CD4-positive, alpha-beta T cell treated with Interleukin-12 subunit alpha and Interleukin-12 subunit beta, for 1 hour (primary cell): ENCODE measurements around the gene RNF103.
"Not testable (repeated sequence)": the region's sequence is repeated elsewhere in the genome, so short reads cannot be mapped to it uniquely, and the experiment has no call there.

Experiments
- DNase-seq: peaks from one replicate; pipeline ENCODE4 v3.0.0-alpha.2; 2020

The RNF103 gene

DNA sequence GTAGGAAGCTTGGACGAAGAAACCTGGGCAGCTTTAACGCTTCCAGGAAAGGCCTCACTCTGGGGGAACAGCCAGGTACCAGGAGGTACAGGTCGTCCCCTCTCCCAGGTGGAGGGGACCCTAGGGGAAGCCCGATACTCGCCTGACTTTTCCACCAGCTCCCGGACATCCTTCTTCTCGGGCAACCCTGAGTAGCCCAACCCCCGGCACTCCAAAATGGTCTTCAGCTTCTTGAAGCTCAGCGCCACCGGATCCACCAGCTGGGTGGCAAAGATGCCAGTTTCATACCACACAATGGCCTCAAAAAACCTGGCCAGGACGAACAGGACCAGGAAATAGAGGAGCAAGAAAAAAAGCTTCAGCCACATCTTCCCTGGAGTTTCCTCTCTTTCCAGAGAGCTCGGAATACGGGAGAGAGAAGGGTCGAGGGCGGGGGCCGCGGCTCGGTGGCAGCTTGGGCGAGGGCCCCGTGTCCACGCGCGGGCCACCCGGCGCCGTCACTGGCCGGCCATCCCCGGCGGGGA is 1.1 kb downstream of the RNF103 start:
- DNase-seq, result peak; percentile 29

DNA sequence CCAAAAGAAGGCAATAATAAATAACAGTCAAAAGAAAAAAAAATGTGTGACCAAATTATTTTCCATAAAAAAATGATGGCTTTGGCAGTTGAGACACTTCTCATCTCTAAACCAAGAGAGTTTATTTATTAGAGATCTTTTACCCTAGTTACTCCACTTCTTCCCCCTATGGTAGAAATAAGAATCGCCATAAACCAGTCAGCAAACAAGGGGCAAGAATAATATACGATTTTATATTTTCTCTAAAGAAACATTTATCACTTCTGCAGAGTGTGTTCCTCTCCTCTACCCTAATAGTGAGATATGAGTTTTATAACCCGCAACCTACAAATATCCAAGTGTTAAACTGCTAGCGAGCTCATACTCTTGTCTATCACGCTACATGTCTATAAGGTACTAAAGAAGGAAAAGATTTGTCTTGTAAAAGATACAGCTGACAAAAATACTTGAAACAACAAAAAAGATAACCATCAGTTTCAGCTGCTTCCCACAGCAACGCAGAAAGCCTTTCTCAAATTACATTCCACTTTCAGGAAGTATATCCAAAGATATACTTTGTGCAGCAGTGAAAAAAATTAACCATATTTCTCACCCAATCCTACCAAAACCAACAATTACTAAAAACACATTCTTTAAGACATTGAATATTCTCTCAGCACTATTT is 2.3 kb downstream of the RNF103 start:
- DNase-seq, result no peak

DNA sequence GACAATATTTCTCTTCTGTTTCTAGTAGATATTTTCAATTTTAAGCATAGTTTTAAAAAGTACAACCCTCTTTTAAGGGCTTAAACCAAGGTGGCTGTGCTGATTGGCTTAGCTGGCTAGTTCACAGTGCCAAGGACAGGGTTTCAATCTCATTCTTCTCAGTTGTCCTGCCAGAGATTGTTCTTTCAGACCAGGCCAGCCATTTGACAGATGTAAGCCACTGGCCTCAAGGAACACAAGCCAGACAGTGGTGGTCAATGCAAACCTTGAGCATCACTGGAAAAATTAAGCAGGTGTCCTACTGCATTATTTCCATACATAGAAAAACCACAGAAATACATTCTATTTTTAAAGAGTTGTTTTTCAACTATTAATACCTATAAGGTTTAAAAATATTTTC is 5.9 kb downstream of the RNF103 start:
- no peak for DNase-seq

DNA sequence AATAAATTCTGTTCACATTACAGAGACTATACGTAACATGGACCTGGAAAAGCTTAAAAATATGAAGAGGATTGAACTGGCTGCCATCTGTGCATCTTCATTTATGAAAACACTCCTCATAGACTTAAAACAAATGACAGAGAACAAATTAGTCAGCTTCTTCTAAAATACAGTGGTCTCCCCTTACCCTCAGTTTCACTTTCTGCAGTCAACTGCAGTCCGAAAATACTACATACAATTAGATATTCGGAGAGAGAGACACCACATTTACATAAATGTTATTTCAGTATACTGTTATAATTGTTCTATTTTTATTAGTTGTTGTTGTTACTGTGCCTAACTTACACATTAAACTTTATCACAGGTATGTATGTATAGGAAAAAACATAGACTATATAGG is 6.5 kb downstream of the RNF103 start:
- DNase-seq, result no peak

DNA sequence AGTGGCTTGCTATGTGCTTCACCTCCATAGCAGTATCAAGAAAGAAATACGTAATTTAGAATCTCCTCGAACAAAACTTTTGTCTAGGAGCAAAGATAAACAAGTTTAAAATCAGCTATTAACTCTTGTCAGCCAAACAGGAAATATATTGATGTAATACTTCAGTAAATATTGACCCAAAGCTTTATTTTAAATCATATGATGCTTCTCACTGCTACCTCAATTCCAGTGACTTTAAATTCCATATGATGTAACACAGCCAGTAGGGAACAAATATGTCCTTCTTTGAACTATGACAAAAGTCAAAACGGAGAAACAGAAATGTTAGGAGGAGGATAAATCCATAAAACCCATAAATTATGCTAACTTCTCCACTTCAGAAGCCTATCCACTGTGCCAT is 7.2 kb downstream of the RNF103 start:
- DNase-seq, result no peak

DNA sequence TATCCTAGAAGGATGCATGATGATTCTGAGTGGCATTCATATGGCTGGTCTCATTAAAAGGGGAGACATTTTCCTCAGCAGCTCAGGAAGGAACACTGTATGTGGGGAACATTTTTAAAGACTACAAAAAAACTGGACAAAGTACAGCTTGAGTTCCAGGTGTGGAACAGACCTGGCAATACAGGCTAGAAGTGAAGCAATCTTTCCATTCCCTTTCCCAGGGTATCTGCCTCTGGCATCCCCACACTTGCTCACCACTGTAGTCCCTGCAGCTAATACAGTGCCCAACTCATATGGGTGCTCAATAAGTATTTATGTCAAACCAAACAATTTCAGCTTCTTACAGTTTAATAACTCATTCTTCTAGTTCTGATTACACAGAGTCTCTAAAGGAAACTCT is 8.1 kb downstream of the RNF103 start:
- no peak for DNase-seq

DNA sequence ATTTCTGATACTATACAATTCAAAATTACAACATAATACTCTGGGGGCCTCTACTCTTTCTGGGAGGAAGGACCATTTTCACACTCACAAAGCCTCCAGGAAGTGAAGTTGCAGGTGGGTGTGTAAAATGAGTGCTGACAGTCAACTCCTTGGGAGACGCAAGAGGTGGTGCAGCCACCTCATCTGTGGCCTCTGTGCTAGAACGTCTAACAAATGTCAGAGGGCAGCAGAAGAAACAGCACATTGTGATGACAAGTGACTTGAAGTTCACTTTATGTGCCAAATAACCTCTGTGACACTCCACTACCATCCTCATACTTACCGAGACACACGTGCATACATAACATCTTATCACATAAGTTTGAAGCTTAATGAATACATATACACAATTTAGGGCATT is 10.2 kb downstream of the RNF103 start:
- no peak for DNase-seq

DNA sequence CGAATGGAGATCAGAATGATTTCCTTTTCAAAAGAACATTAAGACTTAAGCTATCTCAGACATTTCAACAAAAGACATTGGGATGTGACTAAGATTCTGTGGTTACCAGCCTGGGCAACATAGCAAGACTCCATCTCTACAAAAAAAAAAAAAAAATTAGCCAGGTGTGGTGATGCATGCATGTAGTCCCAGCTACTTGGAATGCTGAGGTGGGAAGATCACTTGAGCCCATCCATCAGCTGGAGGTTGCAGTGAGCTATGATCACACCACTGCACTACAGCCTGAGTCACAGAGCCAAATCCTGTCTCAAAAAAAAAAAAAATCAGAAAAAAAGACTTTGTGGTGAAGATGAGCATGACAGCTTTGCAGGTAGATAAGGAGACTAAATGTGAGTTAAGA is 12.8 kb downstream of the RNF103 start:
- DNase-seq, result no peak

DNA sequence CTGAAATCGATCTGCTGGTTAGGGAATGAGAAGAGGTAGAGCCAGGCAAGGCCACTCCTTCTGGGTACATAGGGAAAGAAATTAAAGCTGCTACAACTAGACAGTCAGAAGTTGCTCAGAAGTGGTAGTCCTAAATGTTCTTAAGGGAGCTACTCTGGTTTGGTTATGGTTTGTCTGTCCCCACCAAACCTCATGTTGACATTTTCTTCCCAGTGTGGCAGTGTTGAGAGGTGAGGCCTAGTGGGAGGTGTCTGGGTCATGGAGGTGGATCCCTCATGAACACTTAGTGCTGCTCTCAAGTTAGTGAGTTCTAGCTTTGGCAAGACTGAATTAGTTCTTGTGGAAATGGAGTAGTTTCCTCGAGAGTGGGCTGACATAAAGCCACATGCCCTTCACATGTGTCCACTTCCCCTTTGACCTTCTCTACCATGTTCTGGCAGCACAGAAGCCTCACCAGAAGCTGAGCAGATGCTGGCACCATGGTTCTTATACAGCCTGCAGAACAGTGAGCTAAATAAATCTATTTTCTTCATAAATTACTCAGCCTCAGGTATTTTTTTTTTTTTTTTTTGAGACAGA is 14.7 kb downstream of the RNF103 start:
- no peak for DNase-seq

DNA sequence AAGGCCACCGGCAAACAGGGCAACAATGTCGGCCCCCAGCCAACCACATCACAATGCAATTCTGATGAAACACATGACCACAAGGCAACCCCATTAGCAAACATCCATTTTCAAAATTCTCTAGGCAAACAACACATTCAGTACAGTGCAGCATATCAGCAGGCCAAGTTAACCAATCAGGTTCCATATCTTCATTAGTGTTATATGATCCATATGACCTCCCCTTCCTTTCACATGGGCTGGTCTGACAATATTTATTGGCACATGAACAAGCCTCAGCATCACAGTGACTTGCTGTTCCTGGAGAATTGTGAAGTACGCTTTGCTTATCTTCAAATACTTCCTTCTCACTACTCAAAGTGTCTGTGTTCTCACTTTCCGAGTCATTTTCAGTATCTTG is 19.8 kb downstream of the RNF103 start:
- DNase-seq, result no peak

DNA sequence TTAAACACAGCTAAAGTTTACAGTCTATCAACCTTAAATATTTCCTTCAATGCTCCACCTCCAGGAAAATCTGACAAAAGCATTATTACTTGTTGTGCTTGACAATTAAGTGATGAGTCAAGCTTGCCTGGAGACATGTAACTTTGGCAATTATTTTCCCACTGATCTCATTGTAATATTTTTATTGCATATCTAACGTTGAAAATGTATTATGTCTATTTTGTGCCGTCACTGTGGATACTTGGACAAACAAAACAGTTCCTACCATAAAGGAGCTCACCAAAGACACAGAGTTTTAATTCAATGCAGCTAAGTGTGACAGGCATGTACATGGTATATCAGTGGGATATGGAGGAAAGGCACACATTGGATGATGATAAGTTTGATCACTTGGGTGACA is 24.7 kb downstream of the RNF103 start:
- no peak for DNase-seq

DNA sequence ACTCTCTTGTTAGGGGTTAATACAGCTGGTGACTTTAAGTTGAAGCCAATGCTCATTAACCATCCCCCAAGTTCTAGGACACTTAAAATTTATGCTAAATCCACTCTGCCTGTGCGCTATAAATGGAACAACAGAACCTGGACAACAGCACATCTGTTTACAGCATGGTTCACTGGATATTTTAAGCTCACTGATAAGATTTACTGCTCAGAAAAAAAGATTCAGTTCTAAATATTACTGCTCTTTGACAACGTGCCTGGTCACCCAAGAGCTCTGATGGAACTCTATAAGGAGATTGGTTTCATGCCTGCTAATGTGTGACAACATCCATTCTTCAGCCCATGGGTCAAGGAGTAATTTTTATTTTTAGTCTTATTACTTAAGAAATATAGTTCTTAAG is 27.5 kb downstream of the RNF103 start:
- no peak for DNase-seq

DNA sequence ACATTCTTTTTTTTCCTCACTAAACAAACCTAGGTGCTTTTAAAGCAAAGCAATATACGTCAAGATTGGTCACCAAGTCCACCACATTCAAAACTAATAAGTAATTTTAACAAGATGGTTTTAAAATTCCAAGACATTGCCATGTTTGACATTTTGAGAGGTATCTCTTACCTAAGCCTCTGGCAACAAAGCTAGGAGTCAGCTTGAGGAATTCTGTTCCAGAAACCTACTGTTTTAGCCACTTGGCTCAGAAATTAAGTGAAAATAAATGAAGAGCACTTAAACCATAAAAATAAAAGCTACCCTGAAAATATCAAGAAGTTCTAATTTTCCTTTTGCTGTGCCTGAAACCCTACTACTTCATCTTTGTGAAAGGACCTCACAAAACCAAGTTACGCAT is 30.4 kb downstream of the RNF103 start:
- DNase-seq, result no peak

DNA sequence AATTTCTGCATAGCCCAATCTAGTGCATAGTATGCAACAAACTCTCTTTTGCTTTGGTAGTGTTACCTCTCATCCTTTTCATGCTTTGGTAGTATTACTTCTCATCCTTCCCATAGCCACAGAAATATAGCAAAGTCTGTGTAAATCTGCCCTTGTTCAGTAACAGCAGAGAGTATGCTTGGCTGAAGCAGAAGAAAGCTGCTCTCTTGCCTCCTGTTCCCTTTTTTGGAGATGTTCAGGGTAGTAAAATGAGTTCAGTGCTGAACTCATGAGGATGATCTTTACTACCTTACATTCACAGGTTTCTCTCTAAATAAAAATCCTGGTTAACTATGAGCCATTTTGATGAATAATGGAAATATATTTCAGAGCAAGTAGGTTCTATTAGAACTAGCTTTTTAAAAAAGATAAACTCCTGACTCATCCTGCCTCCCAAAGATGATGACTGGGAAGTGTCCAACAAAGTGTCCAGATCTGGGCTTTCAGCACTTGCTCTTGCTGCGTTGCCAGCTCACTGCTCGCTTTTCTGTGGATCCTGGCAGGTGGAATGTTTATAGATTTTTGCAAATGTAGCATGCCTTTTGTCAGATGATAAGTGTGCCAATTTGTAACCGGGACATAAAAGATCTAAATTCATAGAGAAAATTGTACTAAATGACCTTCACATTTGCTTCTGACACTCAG is 31.0 kb downstream of the RNF103 start:
- DNase-seq, result no peak

DNA sequence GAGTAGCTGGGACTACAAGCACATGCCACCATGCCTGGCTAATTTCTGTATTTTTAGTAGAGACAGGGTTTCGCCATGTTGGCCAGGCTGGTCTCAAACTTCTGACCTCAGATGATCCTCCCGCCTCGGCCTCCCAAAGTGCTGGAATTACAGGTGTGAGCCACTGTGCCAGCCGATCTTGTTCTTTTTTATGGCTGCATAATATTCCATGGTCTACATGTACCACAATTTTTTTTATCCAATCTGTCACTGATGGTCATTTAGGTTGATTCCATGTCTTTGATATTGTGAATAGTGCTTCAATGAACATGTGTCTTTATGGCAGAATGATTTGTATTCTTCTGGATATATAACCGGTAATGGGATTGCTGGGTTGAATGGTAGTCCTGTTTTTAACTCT is 34.0 kb downstream of the RNF103 start:
- DNase-seq, result not testable (repeated sequence)

DNA sequence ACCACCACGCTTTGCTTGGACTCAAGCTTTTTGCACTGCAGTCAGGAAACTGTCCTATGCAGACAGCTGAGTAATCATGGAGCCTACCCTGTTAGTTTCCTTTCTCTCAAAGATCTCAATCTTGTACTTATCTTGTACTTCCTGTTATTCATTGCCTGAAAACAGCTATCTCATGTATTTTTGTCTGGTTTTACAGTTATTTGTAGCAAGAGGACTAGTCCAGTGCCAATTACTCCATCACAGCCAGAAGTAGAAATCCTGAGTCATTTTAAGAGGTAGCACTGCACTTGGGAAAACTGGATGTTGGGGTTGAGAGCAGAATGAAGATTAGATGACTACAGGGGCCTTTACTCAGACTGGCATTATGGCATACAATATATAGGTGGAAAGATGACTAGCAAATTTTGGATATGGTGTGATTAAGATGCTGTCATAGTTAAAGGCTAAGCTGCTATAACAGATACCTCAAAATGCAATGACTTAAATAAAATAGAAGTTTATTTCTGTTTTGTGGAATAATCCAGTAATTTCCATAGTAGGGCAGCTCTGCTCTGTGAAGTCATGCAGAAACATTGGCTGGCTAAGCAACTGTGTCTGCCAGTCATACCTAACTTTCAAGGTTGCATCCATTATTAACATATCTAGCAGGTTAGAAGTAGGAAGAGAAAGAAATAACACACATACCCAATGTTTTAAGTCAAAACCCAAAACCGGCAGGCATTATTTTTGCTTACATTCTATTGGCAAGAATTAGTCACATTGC is 39.3 kb downstream of the RNF103 start:
- peak; percentile 40 for DNase-seq

DNA sequence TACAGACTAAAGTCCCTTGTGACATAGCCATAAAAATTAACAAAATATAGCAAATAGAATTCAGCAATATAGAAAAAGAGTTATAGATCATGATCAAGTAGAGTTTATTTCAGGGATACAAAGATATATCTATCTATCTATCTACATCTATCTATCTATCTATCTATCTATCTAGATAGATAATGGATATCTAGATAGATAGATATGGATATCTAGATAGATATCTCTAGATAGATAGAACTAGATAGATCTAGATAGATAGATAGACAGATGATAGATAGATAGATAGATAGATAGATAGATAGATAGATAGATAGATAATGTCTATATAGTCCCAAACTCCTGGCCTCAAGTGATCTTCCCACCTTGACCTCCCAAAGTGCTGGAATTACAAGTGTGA is 43.1 kb downstream of the RNF103 start:
- DNase-seq, result no peak

DNA sequence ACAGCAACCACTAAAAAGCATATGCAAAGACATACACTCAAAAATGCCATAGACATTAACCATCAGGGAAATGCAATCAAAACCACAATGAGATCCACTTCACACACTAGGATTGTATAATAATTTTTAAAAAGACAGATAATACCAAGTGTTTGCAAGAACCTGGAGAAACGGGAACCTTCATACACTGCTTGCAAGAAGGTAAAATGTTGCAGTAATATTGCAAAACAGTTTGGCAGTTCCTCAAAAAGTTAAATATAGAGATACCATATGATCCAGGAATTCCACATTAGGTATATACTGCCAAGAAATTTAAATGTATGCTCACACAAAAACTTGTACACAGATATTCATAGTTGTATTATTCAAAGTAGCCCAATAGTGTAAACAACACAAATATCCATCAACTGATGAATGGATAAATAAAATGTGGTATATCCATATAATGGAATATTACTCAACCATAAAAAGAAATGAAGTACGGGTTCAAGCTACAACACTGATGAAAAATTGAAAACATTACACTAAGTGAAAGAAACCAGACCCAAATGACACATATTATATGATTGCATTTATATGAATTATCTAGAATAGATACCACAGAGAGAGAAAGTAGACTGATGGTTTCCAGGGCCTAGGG is 45.7 kb downstream of the RNF103 start:
- no peak for DNase-seq

DNA sequence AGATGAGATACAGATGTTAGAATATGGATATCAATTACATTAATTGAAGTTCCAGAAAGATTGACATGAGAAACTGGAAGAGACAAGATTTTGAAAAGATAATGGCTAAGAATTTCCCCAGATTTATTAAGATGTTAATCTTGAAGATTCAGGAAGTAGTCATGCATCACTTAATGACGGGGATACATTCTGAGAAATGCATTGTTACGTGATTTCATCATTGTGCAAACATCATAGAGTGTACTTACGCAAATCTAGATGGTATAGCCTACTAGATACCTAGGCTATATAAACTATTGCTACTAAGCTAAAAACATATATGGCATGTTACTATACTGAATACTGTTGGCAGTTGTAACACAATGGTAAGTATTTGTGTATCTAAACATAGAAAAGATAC is 53.6 kb downstream of the RNF103 start:
- no peak for DNase-seq

DNA sequence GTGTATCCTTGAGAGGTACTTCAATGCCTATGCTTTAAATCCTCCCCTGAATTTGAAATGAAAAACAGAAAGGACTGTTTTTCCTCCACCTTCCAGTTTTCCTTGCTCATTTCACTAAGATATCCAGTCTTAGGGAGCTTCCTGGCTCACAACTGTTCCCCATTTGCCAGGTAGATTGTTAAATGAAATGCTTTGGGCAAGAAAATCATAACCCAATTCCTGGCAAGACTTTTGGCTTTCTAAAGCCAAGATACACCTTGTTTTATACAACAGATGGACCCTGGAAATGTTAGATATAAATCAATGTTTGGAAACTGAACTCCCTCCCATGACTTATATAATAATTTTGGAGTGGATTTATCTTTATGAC is 56.9 kb downstream of the RNF103 start:
- no peak for DNase-seq

DNA sequence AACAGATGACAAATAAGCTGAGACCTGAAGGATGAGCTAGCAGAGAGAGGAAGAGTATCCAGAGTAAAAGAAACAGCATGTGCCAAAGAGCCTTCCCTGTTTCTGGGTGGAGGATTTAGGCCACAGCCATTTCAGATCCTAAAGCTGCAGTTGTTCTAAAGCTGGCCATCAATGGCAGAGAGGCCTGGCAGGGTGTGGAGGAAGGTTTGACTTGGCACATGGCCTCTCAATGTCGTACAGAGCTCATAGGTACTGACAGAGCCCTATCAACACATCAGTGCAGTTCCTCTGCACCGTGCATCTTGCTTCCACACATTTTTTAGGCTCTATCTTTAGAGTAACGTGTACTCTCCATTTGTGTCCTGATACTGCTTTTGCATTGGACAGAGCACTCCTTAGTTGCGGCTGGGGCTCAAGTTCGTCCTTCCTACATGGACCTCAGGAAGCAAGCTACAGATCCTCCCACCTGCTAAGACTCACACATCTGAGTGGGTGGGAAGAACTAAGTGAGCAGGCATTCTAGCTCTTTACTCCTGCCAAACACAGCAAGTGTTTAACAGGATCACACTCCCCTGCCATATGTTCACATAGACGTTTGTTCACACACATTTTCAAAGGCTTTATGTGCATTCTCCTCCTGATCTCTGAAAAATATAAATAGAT is 57.4 kb downstream of the RNF103 start:
- no peak for DNase-seq

DNA sequence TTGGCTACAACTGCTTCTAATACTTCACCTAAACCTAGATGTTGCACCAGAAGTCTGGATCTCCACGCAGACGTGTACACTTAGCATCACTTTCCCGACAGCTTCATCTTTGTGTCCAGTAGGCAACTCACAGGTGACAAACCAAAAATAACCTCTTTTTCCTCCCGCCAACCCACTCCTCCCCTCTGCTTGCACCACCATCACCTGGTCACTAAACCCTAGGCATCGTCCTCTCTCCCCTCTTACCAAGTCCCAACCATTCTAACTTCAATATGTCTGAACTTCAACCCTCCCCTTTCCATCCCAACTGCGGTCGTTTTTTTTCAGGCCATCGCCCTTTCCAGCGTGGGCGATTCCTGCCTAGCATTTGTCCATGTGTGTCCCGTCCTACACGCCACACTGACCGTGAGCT is 60.0 kb downstream of the RNF103 start:
- no peak for DNase-seq
